Caco-2 (cell line): Measurements from ENCODE around the gene GMNN. TPM values are rescaled to one million over a fixed set of nuclear protein-coding genes. Genes with fewer than 3 reads are reported as not detected.
"Not testable (repeated sequence)": the region's sequence is repeated elsewhere in the genome, so short reads cannot be mapped to it uniquely, and the experiment has no call there.

Experiments
- BruUV-seq: library from RNA; stranded (reverse); fragments of 400-500 nt; replicated peaks from 2 replicates; lab custom pipeline; 2021; lab: Mats Ljungman, UMichigan
- CTCF ChIA-PET: fragments of 300-600 bp; sonication (Branson Sonifier 250); formaldehyde crosslinking; loops from one replicate; lab custom pipeline; 2022; ENCODE audit warnings: antibody characterized with exemption; lab: Charles Lee
- POLR2A ChIA-PET: fragments of 300-600 bp; sonication (Branson Sonifier 250); formaldehyde crosslinking; loops from one replicate; lab custom pipeline; 2022; ENCODE audit warnings: antibody characterized with exemption; lab: Charles Lee
- DNase-seq, 2 experiments: peaks; one replicate each; pipeline versions ENCODE4 v3.0.0 to v3.0.0-alpha.2; 2020 to 2022
- H3K27me3 ChIP-seq: replicated peaks from 2 replicates; pipeline ENCODE4 v1.6.0; 2011; ENCODE audit warnings: low read length; ENCODE audit not compliant: control insufficient read depth, insufficient read depth
- H3K36me3 ChIP-seq: 2 replicates; pipeline ENCODE4 v1.5.1; 2011; ENCODE audit warnings: low read length; ENCODE audit not compliant: control insufficient read depth, insufficient read depth
- H3K4me1 ChIP-seq: fragments of 250-450 bp; sonication (Bioruptor Pico); 2 replicates; pipeline ENCODE4 v1.5.1; 2020; ENCODE audit warnings: mild to moderate bottlenecking
- H3K4me3 ChIP-seq: 2 replicates; pipeline ENCODE4 v1.5.1; 2011; ENCODE audit warnings: low read depth, mild to moderate bottlenecking, control low read depth, low read length
- H3K9me3 ChIP-seq: fragments of 250-450 bp; sonication (Bioruptor Pico); 2 replicates; pipeline ENCODE4 v1.5.1; 2020; ENCODE audit warnings: mild to moderate bottlenecking, moderate library complexity
- H3K27ac Mint-ChIP-seq: one replicate; pipeline ENCODE4 v1.8.0; 2022; ENCODE audit warnings: mixed read lengths; ENCODE audit not compliant: unreplicated experiment
- H3K27me3 Mint-ChIP-seq: one replicate; pipeline ENCODE4 v1.8.0; 2022; ENCODE audit warnings: mixed read lengths; ENCODE audit not compliant: insufficient read depth, unreplicated experiment
- H3K36me3 Mint-ChIP-seq: one replicate; pipeline ENCODE4 v1.8.0; 2022; ENCODE audit warnings: mild to moderate bottlenecking, mixed read lengths; ENCODE audit not compliant: insufficient read depth, unreplicated experiment
- H3K4me1 Mint-ChIP-seq: one replicate; pipeline ENCODE4 v1.8.0; 2022; ENCODE audit warnings: low read depth, mixed read lengths; ENCODE audit not compliant: unreplicated experiment
- H3K4me3 Mint-ChIP-seq: one replicate; pipeline ENCODE4 v1.8.0; 2022; ENCODE audit warnings: mild to moderate bottlenecking, moderate library complexity, mixed read lengths; ENCODE audit not compliant: unreplicated experiment
- H3K9me3 Mint-ChIP-seq: one replicate; pipeline ENCODE4 v1.8.0; 2022; ENCODE audit warnings: mixed read lengths; ENCODE audit not compliant: unreplicated experiment
- CTCF ChIP-seq, 2 experiments: fragments of 200-600 bp in 1 of 2; IDR thresholded peaks; 1 replicate in 1 of 2; 2 replicates in 1 of 2; pipeline versions ENCODE4 v1.5.1 to v1.8.0; 2011 to 2022; ENCODE audit warnings: antibody characterized with exemption in 1 of 2, control low read depth in 1 of 2, inconsistent platforms in 1 of 2, low read depth in 1 of 2, low read length in 1 of 2, mild to moderate bottlenecking in 1 of 2, moderate library complexity in 1 of 2; ENCODE audit not compliant: insufficient read depth in 1 of 2, severe bottlenecking in 1 of 2, unreplicated experiment in 1 of 2
- intact Hi-C: fragments of 100-400 bp; cut with micrococcal nuclease; formaldehyde crosslinking; loops from one replicate; pipeline ENCODE4 v1.10.0; 2022; ENCODE audit not compliant: unreplicated experiment
- total RNA-seq: library from RNA; stranded (reverse); gene quantifications from 2 replicates; pipeline ENCODE4 v1.2.3, GENCODE V29; 2022

Gene GMNN
- total RNA-seq, 1 experiment from 2014 or later = 66.5 TPM

- no TSS peak for BruUV-seq
- no peak overlapping the region for H3K4me3 Mint-ChIP-seq
- ChIA-PET POLR2A (no interaction called here), CTCF (no interaction called here)
- no peak for TF ChIP-seq CTCF (IDR thresholded peaks at IDR 0.05; ENCODE audit: insufficient read depth in 1 of 2, low read depth in 1 of 2, low read length in 1 of 2, severe bottlenecking in 1 of 2, unreplicated experiment in 1 of 2)
- H3K27me3 ChIP-seq = no peaks in the 10 kb centered on the region
- no peaks in the 10 kb centered on the region for H3K36me3 ChIP-seq
- intact Hi-C loops = no loop called here
- H3K9me3 ChIP-seq = no peaks in the 10 kb centered on the region
- no peaks in the 10 kb centered on the region; the same call in 1 of the 2 replicates for H3K4me1 ChIP-seq
- peaks cover 14% of the 10 kb centered on the region for H3K4me1 Mint-ChIP-seq
- H3K4me3 ChIP-seq = no peak overlapping the region
- no peaks in the 10 kb centered on the region for H3K9me3 Mint-ChIP-seq
- H3K36me3 Mint-ChIP-seq = no peaks in the 10 kb centered on the region
- H3K27me3 Mint-ChIP-seq = no peaks in the 10 kb centered on the region
- no peak overlapping the region for H3K27ac Mint-ChIP-seq
- DNase-seq = no peak
These were observed 11.2 kb upstream of the GMNN start for GRCh38 chr6:24763578-24763977.

- H3K36me3 Mint-ChIP-seq, H3K4me3 ChIP-seq, CTCF ChIA-PET, H3K27me3 ChIP-seq, H3K27ac Mint-ChIP-seq, DNase-seq, intact Hi-C loops, H3K4me1 ChIP-seq, POLR2A ChIA-PET, H3K27me3 Mint-ChIP-seq, H3K4me3 Mint-ChIP-seq, H3K36me3 ChIP-seq, H3K9me3 Mint-ChIP-seq, H3K9me3 ChIP-seq: not testable (repeated sequence)
- BruUV-seq = TSS peak; percentile 71
- H3K4me1 Mint-ChIP-seq = peaks cover 14% of the 10 kb centered on the region
These were observed 9.6 kb upstream of the GMNN start for GRCh38 chr6:24764833-24765828.

- DNase-seq, H3K9me3 ChIP-seq, H3K4me3 Mint-ChIP-seq, H3K36me3 ChIP-seq, H3K4me1 ChIP-seq, H3K36me3 Mint-ChIP-seq, POLR2A ChIA-PET, H3K27me3 Mint-ChIP-seq, H3K4me3 ChIP-seq, H3K27me3 ChIP-seq, H3K9me3 Mint-ChIP-seq, CTCF ChIA-PET, BruUV-seq, H3K27ac Mint-ChIP-seq: not testable (repeated sequence)
- H3K4me1 Mint-ChIP-seq = peaks cover 14% of the 10 kb centered on the region
- intact Hi-C loops = loop anchor here (1.0 kb wide), 2 partner anchors 45 to 183 kb away; no protein-coding TSS in a partner anchor
These were observed 8.8 kb upstream of the GMNN start for GRCh38 chr6:24765968-24766367.
